ENCODE data around the gene C11orf24.

Gene C11orf24

DNA sequence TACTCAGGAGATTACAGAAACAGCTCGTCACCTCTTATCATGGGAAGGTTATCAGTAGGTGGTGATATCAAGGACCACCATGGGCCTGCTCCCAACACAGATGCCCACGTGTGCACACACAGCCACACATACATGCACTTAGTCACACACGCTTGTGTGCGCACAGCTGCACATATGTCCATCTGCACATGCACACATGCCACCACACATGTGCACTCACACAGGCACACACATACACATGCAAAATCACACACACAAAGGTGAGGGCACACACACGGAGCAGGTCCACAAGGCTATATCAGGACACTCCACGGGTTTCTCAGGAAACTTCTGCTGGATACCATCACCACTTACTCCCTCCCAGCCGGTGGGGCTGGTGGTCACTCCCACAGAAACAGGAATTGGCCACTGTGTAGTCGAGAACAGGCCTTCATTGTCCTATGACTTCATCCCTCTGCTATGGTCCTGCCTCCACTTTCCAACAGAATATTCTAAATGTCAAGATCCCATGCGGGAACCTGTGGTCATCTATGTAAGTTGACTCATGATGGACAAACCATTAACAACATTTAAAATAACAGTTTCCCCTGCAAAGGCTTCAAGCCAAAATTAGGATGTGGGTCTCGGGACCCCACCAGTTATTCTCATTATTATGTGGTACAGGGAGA is 2.2 kb downstream of the C11orf24 start:
- H3K4me3 ChIP-seq (ENCODE audit: low read depth, low read length), result no peak overlapping the region
- TF ChIP-seq, protein P1, sequence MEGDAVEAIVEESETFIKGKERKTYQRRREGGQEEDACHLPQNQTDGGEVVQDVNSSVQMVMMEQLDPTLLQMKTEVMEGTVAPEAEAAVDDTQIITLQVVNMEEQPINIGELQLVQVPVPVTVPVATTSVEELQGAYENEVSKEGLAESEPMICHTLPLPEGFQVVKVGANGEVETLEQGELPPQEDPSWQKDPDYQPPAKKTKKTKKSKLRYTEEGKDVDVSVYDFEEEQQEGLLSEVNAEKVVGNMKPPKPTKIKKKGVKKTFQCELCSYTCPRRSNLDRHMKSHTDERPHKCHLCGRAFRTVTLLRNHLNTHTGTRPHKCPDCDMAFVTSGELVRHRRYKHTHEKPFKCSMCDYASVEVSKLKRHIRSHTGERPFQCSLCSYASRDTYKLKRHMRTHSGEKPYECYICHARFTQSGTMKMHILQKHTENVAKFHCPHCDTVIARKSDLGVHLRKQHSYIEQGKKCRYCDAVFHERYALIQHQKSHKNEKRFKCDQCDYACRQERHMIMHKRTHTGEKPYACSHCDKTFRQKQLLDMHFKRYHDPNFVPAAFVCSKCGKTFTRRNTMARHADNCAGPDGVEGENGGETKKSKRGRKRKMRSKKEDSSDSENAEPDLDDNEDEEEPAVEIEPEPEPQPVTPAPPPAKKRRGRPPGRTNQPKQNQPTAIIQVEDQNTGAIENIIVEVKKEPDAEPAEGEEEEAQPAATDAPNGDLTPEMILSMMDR (conservative IDR thresholded peaks at IDR 0.05; ENCODE audit: low read depth, low read length), result no peak
- peak; percentile 86 for DNase-seq (ENCODE audit: low read depth)

DNA sequence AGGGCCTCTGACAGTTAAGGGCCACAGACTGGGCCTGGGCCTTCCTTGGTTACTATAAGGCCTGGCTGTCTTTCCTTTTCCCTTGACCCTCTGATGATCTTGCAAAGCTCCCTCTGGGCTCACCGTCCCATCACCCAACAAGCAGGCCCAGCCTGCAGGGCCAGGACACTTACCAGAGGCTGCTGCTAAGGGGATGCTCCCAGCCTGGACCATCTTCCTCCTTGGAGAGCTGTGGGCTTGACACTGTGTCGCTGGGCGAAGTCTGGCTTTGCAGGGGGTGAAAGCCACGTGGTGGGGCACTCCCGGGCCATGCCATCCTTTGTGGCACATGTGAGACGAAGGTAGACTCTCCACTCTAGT is 3.9 kb downstream of the C11orf24 start:
- TF ChIP-seq, protein P1 (conservative IDR thresholded peaks at IDR 0.05; ENCODE audit: low read depth, low read length), result no peak
- no peak for DNase-seq (ENCODE audit: low read depth)
- H3K4me3 ChIP-seq (ENCODE audit: low read depth, low read length), result no peak overlapping the region

- TF ChIP-seq, protein P1 (conservative IDR thresholded peaks at IDR 0.05; ENCODE audit: low read depth, low read length), result no peak
- H3K4me3 ChIP-seq (ENCODE audit: low read depth, low read length), result no peak overlapping the region
- DNase-seq (ENCODE audit: low read depth), result peak; percentile 10
Measured at GRCh38 chr11:68266936-68267880, 4.6 kb downstream of the C11orf24 start.

GRCh38 chr11:68266121-68266891 is 5.5 kb downstream of the C11orf24 start:
- TF ChIP-seq, protein P1 (conservative IDR thresholded peaks at IDR 0.05; ENCODE audit: low read depth, low read length), result no peak
- no peak overlapping the region for H3K4me3 ChIP-seq (ENCODE audit: low read depth, low read length)
- DNase-seq (ENCODE audit: low read depth), result no peak

GRCh38 chr11:68264741-68265540 is 6.8 kb downstream of the C11orf24 start:
- TF ChIP-seq, protein P1 (conservative IDR thresholded peaks at IDR 0.05; ENCODE audit: low read depth, low read length), result no peak
- H3K4me3 ChIP-seq (ENCODE audit: low read depth, low read length), result no peak overlapping the region
- DNase-seq (ENCODE audit: low read depth), result no peak

GRCh38 chr11:68264244-68264643 is 7.5 kb downstream of the C11orf24 start:
- TF ChIP-seq, protein P1 (conservative IDR thresholded peaks at IDR 0.05; ENCODE audit: low read depth, low read length), result no peak
- DNase-seq (ENCODE audit: low read depth), result no peak
- no peak overlapping the region for H3K4me3 ChIP-seq (ENCODE audit: low read depth, low read length)
